ENCODE measurements around the gene MSRB1. TPM values are rescaled to one million over a fixed set of nuclear protein-coding genes. Genes with fewer than 3 reads are reported as not detected.
"Not testable (repeated sequence)": the region's sequence is repeated elsewhere in the genome, so short reads cannot be mapped to it uniquely, and the experiment has no call there.

Gene MSRB1
- total RNA-seq, 1 donor from 2014 or later: 11.7 TPM

GRCh38 chr16:1941162-1942046 is 1.6 kb downstream of the MSRB1 start:
- Histone ChIP-seq H3K27me3 (ENCODE audit: control insufficient read depth, insufficient read depth, low read length) (no peaks in the 10 kb centered on the region), H3K4me3 (ENCODE audit: low read depth, low read length) (no peak overlapping the region), H3K36me3 (ENCODE audit: control insufficient read depth, insufficient read depth, low read length) (peaks cover 2% of the 10 kb centered on the region)
- TF ChIP-seq, protein P1, sequence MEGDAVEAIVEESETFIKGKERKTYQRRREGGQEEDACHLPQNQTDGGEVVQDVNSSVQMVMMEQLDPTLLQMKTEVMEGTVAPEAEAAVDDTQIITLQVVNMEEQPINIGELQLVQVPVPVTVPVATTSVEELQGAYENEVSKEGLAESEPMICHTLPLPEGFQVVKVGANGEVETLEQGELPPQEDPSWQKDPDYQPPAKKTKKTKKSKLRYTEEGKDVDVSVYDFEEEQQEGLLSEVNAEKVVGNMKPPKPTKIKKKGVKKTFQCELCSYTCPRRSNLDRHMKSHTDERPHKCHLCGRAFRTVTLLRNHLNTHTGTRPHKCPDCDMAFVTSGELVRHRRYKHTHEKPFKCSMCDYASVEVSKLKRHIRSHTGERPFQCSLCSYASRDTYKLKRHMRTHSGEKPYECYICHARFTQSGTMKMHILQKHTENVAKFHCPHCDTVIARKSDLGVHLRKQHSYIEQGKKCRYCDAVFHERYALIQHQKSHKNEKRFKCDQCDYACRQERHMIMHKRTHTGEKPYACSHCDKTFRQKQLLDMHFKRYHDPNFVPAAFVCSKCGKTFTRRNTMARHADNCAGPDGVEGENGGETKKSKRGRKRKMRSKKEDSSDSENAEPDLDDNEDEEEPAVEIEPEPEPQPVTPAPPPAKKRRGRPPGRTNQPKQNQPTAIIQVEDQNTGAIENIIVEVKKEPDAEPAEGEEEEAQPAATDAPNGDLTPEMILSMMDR (IDR thresholded peaks at IDR 0.05; ENCODE audit: insufficient read depth, low read length, poor library complexity, severe bottlenecking): peak; percentile 32
- DNase-seq (ENCODE audit: low read depth): no peak

DNA sequence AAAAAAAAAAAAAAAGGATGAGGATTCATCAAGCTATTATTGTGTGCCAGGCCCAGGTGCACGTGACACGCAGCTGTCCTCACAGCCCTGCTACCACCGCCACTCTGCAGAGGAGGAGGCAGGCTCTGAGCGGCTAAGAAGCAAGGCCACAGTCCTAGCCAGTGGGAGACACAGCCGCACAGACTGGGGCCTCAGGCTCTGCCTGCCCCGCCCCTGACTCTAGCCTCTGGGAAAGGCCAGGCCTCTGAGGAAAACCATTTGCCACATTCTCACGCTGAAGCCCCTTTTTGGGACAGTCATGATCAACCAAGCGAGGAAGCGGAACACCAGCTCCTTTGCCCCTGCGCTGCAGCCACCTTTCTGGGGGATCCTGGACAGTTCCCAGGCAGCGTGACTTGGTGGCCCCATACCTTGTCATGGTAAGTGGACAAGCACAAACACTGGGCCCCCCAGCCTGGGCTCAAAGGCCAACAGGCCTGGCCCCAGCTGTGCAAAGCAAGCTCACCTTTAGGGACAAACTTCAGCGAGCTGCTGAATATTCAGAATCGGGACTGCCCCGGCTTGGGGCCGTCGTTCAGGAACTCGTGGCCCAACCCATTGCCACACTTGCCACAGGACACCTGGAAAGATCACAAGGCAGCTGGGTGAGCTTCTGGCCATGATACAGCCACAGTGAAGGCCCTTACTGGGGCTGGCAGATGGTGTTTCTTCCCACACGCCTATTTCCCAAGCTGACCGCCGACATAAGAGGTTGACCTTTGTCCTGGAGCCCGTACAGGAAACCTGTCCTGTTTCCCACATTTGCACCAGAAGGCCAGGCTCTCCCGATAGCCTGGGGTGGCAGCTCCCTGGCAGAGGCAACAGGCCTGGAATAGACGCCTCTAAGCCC is 2.5 kb downstream of the MSRB1 start:
- Histone ChIP-seq H3K27me3 (ENCODE audit: control insufficient read depth, insufficient read depth, low read length) (no peaks in the 10 kb centered on the region), H3K4me3 (ENCODE audit: low read depth, low read length) (no peak overlapping the region), H3K36me3 (ENCODE audit: control insufficient read depth, insufficient read depth, low read length) (peaks cover 2% of the 10 kb centered on the region)
- TF ChIP-seq, protein P1 (IDR thresholded peaks at IDR 0.05; ENCODE audit: insufficient read depth, low read length, poor library complexity, severe bottlenecking): no peak
- DNase-seq (ENCODE audit: low read depth): no peak

DNA sequence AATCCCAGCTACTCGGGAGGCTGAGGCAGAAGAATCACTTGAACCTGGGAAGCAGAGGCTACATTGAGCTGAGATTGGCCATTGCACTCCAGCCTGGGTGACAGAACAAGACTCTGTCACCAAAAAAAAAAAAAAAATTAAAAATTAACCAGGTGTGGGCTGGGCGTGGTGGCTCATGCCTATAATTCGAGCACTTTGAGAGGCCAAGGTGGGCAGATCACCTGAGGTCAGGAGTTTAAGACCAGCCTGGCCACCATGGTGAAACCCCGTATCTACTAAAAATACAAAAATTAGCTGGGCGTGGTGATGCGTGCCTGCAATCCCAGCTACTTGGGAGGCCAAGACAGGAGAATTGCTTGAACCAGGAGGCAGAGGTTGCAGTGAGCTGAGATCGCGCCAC is 3.2 kb downstream of the MSRB1 start:
- not testable (repeated sequence) for H3K4me3 ChIP-seq (ENCODE audit: low read depth, low read length); H3K36me3 ChIP-seq (ENCODE audit: control insufficient read depth, insufficient read depth, low read length); H3K27me3 ChIP-seq (ENCODE audit: control insufficient read depth, insufficient read depth, low read length); DNase-seq (ENCODE audit: low read depth)

GRCh38 chr16:1938910-1939309 is 4.1 kb downstream of the MSRB1 start:
- no peak overlapping the region for H3K4me3 ChIP-seq (ENCODE audit: low read depth, low read length)
- TF ChIP-seq, protein P1 (IDR thresholded peaks at IDR 0.05; ENCODE audit: insufficient read depth, low read length, poor library complexity, severe bottlenecking): no peak
- DNase-seq (ENCODE audit: low read depth): no peak
- H3K36me3 ChIP-seq (ENCODE audit: control insufficient read depth, insufficient read depth, low read length): peaks cover 2% of the 10 kb centered on the region
- H3K27me3 ChIP-seq (ENCODE audit: control insufficient read depth, insufficient read depth, low read length): no peaks in the 10 kb centered on the region

DNA sequence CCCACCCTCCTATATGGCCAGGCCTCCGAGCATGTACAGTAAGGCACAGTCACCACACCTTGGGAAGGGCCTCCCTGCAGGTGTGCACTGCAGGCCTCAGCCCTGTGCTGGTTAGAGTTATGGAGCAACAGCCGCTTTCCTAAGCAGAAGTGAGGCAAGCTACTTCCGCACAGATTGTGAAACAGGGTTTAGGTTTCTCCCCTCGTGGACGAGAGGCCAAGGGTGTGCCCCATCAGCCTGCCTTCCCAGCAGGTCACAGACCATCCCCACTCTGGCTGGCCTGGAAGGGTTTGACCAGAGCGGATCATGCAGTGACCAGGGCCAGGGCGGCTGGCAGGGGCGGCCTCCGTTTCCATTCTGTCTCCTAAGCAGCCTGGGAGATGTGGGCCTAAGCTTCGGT is 4.7 kb downstream of the MSRB1 start:
- Histone ChIP-seq H3K27me3 (ENCODE audit: control insufficient read depth, insufficient read depth, low read length) (no peaks in the 10 kb centered on the region), H3K36me3 (ENCODE audit: control insufficient read depth, insufficient read depth, low read length) (peaks cover 2% of the 10 kb centered on the region), H3K4me3 (ENCODE audit: low read depth, low read length) (no peak overlapping the region)
- DNase-seq (ENCODE audit: low read depth): no peak
- TF ChIP-seq, protein P1 (IDR thresholded peaks at IDR 0.05; ENCODE audit: insufficient read depth, low read length, poor library complexity, severe bottlenecking): no peak

DNA sequence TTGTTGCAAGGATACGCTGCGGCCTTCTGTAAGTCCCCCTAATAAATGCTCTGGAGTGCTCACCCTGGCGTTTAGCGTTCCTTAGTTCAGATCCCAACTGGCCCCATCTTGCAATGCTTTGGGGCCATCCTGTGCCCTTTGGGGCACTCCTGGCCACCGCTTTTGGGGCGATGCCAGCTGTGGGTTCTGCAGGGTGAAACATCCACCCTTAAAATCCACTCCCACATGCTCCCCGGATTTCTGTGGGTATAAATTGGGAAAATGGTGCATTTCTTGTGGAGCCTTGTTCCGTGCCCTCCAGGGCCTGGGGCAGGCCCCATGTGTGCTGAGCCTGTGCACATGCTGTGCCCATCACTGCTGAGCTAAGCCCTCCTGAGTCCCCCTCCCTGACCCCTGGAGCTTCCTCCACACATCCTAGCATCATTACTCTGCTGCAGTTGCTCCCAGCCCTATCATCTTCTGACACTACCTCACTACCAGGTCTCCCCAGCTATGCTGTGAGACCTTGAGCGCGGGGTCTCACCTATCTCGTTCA is 6.0 kb downstream of the MSRB1 start:
- H3K4me3 ChIP-seq (ENCODE audit: low read depth, low read length): no peak overlapping the region
- TF ChIP-seq, protein P1 (IDR thresholded peaks at IDR 0.05; ENCODE audit: insufficient read depth, low read length, poor library complexity, severe bottlenecking): no peak
- H3K36me3 ChIP-seq (ENCODE audit: control insufficient read depth, insufficient read depth, low read length): peaks cover 2% of the 10 kb centered on the region
- no peak for DNase-seq (ENCODE audit: low read depth)
- H3K27me3 ChIP-seq (ENCODE audit: control insufficient read depth, insufficient read depth, low read length): no peaks in the 10 kb centered on the region
